Vagina (tissue), 2 donors: Measurements from ENCODE around the gene TIMM44.

Source experiments
- POLR2AphosphoS5 ChIP-seq, 2 donors: sonication (generic); formaldehyde crosslinking; IDR thresholded peaks; one replicate each; pipeline ENCODE4 v1.9.0; 2017; ENCODE audit warnings: antibody characterized with exemption in 2 of 2, mild to moderate bottlenecking in 2 of 2, low read depth in 1 of 2; ENCODE audit not compliant: insufficient read depth in 1 of 2
- TF ChIP-seq, protein P1 (sequence below), 3 experiments: fragments of 450-650 bp in 2 of 3; fragments of 200-600 bp in 1 of 3; sonication (generic) in 1 of 3; IDR thresholded peaks; one replicate each; pipeline ENCODE4 v1.5.1; 2017 to 2019; ENCODE audit warnings: antibody characterized with exemption in 3 of 3, mild to moderate bottlenecking in 2 of 3, moderate library complexity in 2 of 3

DNA sequence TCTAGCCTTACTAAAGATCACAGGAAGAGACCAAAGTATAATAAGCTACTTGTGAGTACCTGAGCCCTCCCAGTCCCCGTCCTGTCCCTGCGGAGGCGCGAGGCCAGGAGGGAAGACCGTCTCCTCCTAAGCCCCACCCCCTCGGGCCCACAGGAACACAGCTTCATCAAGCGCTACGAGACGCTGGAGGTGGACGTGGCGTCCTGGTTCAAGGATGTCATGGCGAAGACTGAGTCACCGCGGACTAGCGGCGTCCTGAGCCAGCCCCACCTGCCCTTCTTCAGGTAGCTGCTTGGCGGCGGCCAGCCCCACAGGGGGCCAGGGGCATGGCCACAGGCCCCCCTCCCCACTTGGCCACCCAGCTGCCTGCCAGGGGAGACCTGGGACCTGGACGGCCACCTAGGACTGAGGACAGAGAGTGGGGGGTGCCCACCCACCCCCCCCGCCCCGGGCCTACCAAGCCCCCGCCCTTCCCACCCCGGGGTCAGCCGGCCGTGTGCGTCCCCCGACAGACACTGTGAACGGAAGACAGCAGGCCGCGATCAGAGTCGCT is 31.2 kb downstream of the TIMM44 start:
- TF ChIP-seq, protein P1, sequence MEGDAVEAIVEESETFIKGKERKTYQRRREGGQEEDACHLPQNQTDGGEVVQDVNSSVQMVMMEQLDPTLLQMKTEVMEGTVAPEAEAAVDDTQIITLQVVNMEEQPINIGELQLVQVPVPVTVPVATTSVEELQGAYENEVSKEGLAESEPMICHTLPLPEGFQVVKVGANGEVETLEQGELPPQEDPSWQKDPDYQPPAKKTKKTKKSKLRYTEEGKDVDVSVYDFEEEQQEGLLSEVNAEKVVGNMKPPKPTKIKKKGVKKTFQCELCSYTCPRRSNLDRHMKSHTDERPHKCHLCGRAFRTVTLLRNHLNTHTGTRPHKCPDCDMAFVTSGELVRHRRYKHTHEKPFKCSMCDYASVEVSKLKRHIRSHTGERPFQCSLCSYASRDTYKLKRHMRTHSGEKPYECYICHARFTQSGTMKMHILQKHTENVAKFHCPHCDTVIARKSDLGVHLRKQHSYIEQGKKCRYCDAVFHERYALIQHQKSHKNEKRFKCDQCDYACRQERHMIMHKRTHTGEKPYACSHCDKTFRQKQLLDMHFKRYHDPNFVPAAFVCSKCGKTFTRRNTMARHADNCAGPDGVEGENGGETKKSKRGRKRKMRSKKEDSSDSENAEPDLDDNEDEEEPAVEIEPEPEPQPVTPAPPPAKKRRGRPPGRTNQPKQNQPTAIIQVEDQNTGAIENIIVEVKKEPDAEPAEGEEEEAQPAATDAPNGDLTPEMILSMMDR (IDR thresholded peaks at IDR 0.05): no peak
- TF ChIP-seq POLR2AphosphoS5 (IDR thresholded peaks at IDR 0.05; ENCODE audit: insufficient read depth in 1 of 2, low read depth in 1 of 2): no peak
